GM19328 (cell line): Measurements from ENCODE around the gene STIL.
"Not testable (repeated sequence)": the region's sequence is repeated elsewhere in the genome, so short reads cannot be mapped to it uniquely, and the experiment has no call there.

Source experiments
- ATAC-seq: cut with Tn5 transposase; IDR thresholded peaks from one replicate; pipeline ENCODE4 v1.9.1; 2021; ENCODE audit warnings: mild to moderate bottlenecking, moderate library complexity; ENCODE audit not compliant: unreplicated experiment

The STIL gene

GRCh38 chr1:47323599-47324031 is 9.7 kb upstream of the STIL start:
- no peak for ATAC-seq

GRCh38 chr1:47319968-47320367 is 6.0 kb upstream of the STIL start:
- not testable (repeated sequence) for ATAC-seq

- no peak for ATAC-seq
Observed at GRCh38 chr1:47317841-47318240, 3.9 kb upstream of the STIL start.

GRCh38 chr1:47309427-47309826 is 4.5 kb downstream of the STIL start:
- ATAC-seq, result no peak

GRCh38 chr1:47302472-47302871 is 11.5 kb downstream of the STIL start:
- no peak for ATAC-seq

- ATAC-seq, result no peak
Observed at GRCh38 chr1:47298025-47298699, 15.8 kb downstream of the STIL start.

GRCh38 chr1:47295579-47295978 is 18.4 kb downstream of the STIL start:
- no peak for ATAC-seq

GRCh38 chr1:47294863-47295262 is 19.1 kb downstream of the STIL start:
- ATAC-seq, result not testable (repeated sequence)

- ATAC-seq, result not testable (repeated sequence)
Observed at GRCh38 chr1:47288116-47288515, 25.8 kb downstream of the STIL start.

- no peak for ATAC-seq
Observed at GRCh38 chr1:47280142-47280541, 33.8 kb downstream of the STIL start.

GRCh38 chr1:47276850-47277249 is 37.1 kb downstream of the STIL start:
- ATAC-seq, result no peak

GRCh38 chr1:47275811-47276210 is 38.1 kb downstream of the STIL start:
- ATAC-seq, result not testable (repeated sequence)

- not testable (repeated sequence) for ATAC-seq
Observed at GRCh38 chr1:47265529-47265928, 48.4 kb downstream of the STIL start.

- no peak for ATAC-seq
Observed at GRCh38 chr1:47262787-47263413, 51.0 kb downstream of the STIL start.

- ATAC-seq, result no peak
Observed at GRCh38 chr1:47257224-47257623, 56.7 kb downstream of the STIL start.

- no peak for ATAC-seq
Observed at GRCh38 chr1:47252795-47253194, 61.2 kb downstream of the STIL start.

- no peak for ATAC-seq
Observed at GRCh38 chr1:47252369-47252768, 61.6 kb downstream of the STIL start.

- no peak for ATAC-seq
Observed at GRCh38 chr1:47249755-47250154, 64.2 kb downstream of the STIL start.

- ATAC-seq, result no peak
Observed at GRCh38 chr1:47244339-47244862, 69.5 kb downstream of the STIL start.

GRCh38 chr1:47243910-47244309 is 70.0 kb downstream of the STIL start:
- no peak for ATAC-seq

GRCh38 chr1:47241114-47242113 is 72.5 kb downstream of the STIL start:
- ATAC-seq, result no peak
